Gastrocnemius medialis (tissue), 4 donors: ENCODE results near the gene SMARCD1. TPM values are rescaled to one million over a fixed set of nuclear protein-coding genes. Genes with fewer than 3 reads are reported as not detected.
"Not testable (repeated sequence)": the region's sequence is repeated elsewhere in the genome, so short reads cannot be mapped to it uniquely, and the experiment has no call there.

Experiments used
- ATAC-seq, 2 donors: fragments of 150-250 bp; one replicate each; pipeline ENCODE4 v1.9.1; 2016
- DNase-seq, 2 donors: peaks; one replicate each; pipeline ENCODE4 v3.0.0-alpha.2; 2019
- H3K27ac ChIP-seq, 4 donors: fragments of 200-600 bp; sonication (generic); 1 replicate in 1 of 4; 2 replicates in 3 of 4; pipeline ENCODE4 v1.5.1; 2016 to 2018; ENCODE audit warnings: mild to moderate bottlenecking in 2 of 4, moderate library complexity in 1 of 4
- H3K27me3 ChIP-seq, 3 donors: fragments of 200-600 bp; sonication (generic) in 2 of 3; 1 replicate in 1 of 3; 2 replicates in 2 of 3; pipeline versions ENCODE4 v1.5.1 to v1.6.0; 2016 to 2019; ENCODE audit warnings: mild to moderate bottlenecking in 1 of 3, moderate library complexity in 1 of 3
- H3K36me3 ChIP-seq, 2 donors: fragments of 200-600 bp; sonication (generic) in 1 of 2; one replicate each; pipeline ENCODE4 v1.5.1; 2017 to 2018
- H3K4me1 ChIP-seq, 2 donors: fragments of 200-600 bp; sonication (generic) in 1 of 2; one replicate each; pipeline ENCODE4 v1.5.1; 2016 to 2017; ENCODE audit warnings: mild to moderate bottlenecking in 2 of 2
- H3K4me3 ChIP-seq, 4 donors: fragments of 200-600 bp; sonication (generic) in 3 of 4; 1 replicate in 1 of 4; 2 replicates in 3 of 4; pipeline ENCODE4 v1.5.1; 2016 to 2019; ENCODE audit warnings: mild to moderate bottlenecking in 2 of 4
- H3K9me3 ChIP-seq, 3 donors: fragments of 200-600 bp; sonication (generic) in 2 of 3; 1 replicate in 1 of 3; 2 replicates in 2 of 3; pipeline ENCODE4 v1.5.1; 2016 to 2019
- POLR2A ChIP-seq, 2 donors: fragments of 450-650 bp; IDR thresholded peaks; one replicate each; pipeline ENCODE4 v1.6.1; 2017; ENCODE audit warnings: antibody characterized with exemption in 2 of 2, mild to moderate bottlenecking in 2 of 2, moderate library complexity in 2 of 2
- in situ Hi-C, 4 donors: fragments of 200-750 bp; cut with MboI; loops; one replicate each; pipeline versions ENCODE4 v1.15.0 to v1.8.0; 2017; ENCODE audit warnings: low sequenced_read_pairs in 4 of 4
- intact Hi-C: fragments of 100-400 bp; cut with DNase I; formaldehyde crosslinking; loops from one replicate; pipeline ENCODE4 v1.15.1; 2023; ENCODE audit warnings: low total_unique reads
- total RNA-seq, 4 donors: library from RNA; depleted of rRNA; stranded (reverse); fragments of >200 nt; gene quantifications; one replicate each; pipeline versions ENCODE4 v1.1.0 to v1.2.3, GENCODE V29; 2016
- TF ChIP-seq, protein P1 (sequence below), 5 experiments: fragments of 450-650 bp in 3 of 5; fragments of 200-600 bp in 2 of 5; sonication (generic) in 2 of 5; IDR thresholded peaks in 4 of 5; conservative IDR thresholded peaks in 1 of 5; 1 replicate in 4 of 5; 2 replicates in 1 of 5; pipeline ENCODE4 v1.5.1; 2016 to 2019; ENCODE audit warnings: antibody characterized with exemption in 5 of 5, mild to moderate bottlenecking in 3 of 5, moderate library complexity in 3 of 5

Gene SMARCD1
- total RNA-seq, 4 donors from 2014 or later: 16.9 to 27.3 (median 20.1) TPM

DNA sequence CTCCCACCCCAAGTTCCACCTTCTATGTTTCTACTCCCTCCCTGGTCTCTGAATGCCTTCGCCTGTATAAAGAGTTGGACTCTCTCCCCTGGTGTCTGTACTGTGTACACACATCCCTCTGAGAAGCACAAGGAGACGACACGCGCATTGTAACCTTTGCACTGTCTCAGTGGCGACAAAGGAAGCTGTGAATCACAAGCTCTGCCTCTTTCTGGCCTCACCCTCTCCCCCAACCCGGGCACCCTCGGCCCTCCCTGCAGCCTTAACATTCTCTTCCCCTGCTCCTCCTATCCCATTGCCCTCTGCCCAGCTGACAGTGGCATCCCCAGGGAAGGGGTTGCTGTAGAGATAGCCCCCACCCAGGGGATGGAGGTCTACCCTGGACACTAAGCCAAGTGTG, 2.5 kb upstream of the SMARCD1 start:
- DNase-seq (no peak), ATAC-seq (no peak)
- Histone ChIP-seq H3K27me3 (no peaks in the 10 kb centered on the region), H3K4me3 (no peak overlapping the region), H3K4me1 (peaks cover 9 to 11% of the 10 kb centered on the region in 2 donors), H3K36me3 (peaks cover 0 to 13% of the 10 kb centered on the region in 2 donors), H3K9me3 (no peaks in the 10 kb centered on the region), H3K27ac (peak overlapping the region in 1 of 4 donors; percentile 27)
- in situ Hi-C loops (loop anchor here in 2 of 4 donors (25.0 kb wide), 1 partner anchor 230 kb away; no protein-coding TSS in a partner anchor), intact Hi-C loops (loop anchor here (10.0 kb wide), 1 partner anchor 232 kb away; no protein-coding TSS in a partner anchor)
- TF ChIP-seq, protein P1, sequence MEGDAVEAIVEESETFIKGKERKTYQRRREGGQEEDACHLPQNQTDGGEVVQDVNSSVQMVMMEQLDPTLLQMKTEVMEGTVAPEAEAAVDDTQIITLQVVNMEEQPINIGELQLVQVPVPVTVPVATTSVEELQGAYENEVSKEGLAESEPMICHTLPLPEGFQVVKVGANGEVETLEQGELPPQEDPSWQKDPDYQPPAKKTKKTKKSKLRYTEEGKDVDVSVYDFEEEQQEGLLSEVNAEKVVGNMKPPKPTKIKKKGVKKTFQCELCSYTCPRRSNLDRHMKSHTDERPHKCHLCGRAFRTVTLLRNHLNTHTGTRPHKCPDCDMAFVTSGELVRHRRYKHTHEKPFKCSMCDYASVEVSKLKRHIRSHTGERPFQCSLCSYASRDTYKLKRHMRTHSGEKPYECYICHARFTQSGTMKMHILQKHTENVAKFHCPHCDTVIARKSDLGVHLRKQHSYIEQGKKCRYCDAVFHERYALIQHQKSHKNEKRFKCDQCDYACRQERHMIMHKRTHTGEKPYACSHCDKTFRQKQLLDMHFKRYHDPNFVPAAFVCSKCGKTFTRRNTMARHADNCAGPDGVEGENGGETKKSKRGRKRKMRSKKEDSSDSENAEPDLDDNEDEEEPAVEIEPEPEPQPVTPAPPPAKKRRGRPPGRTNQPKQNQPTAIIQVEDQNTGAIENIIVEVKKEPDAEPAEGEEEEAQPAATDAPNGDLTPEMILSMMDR (IDR thresholded peaks at IDR 0.05 in 4 of 5, conservative IDR thresholded peaks at IDR 0.05 in 1 of 5): no peak
- TF ChIP-seq POLR2A (IDR thresholded peaks at IDR 0.05): no peak

DNA sequence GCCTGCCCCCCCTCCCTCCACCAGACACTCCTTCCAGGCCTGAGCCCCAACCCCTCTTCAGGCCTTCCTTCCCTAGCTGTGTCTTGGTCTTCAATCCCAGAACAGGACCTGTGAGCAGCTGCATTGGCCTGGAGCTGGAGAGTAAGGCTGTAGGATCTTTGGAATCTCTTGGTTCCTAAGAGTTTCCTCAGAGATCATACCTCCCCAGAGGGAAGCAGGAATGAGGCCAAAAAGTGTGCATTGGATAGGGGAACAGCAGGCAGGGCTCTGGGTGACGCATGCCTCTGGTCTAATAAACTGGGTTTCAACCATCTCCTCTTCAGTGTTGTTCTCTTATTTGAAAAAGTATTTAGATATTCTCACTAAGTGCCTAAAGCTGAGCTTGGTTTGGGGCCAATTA, 1.8 kb upstream of the SMARCD1 start:
- Histone ChIP-seq H3K36me3 (peaks cover 0 to 19% of the 10 kb centered on the region in 2 donors), H3K27ac (peak overlapping the region in 1 of 4 donors; percentile 27), H3K9me3 (no peaks in the 10 kb centered on the region), H3K4me1 (peaks cover 9 to 11% of the 10 kb centered on the region in 2 donors), H3K4me3 (no peak overlapping the region), H3K27me3 (no peaks in the 10 kb centered on the region)
- TF ChIP-seq POLR2A (IDR thresholded peaks at IDR 0.05): no peak
- TF ChIP-seq, protein P1 (IDR thresholded peaks at IDR 0.05 in 4 of 5, conservative IDR thresholded peaks at IDR 0.05 in 1 of 5): no peak
- in situ Hi-C loops (loop anchor here in 2 of 4 donors (25.0 kb wide), 1 partner anchor 229 kb away; no protein-coding TSS in a partner anchor), intact Hi-C loops (loop anchor here (10.0 kb wide), 1 partner anchor 232 kb away; no protein-coding TSS in a partner anchor)
- no peak for ATAC-seq
- DNase-seq: no peak

DNA sequence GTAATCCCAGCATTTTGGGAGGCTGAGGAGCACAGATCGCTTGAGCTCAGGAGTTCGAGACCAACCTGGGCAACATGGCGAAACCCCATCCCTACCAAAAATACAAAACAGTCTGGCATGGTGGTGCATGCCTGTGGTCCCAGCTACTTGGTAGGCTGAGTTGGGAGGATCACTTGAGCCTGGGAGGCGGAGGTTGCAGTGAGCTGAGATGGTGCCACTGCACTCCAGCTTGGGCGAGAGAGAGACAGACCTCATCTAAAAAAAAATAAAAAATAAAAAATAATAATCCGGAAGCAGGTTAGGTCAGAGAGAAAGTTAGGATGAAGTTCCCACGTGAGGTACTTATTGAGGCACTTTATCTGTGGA, 750 bp upstream of the SMARCD1 start:
- not testable (repeated sequence) for ATAC-seq
- in situ Hi-C loops (loop anchor here in 2 of 4 donors (25.0 kb wide), 1 partner anchor 228 kb away; no protein-coding TSS in a partner anchor), intact Hi-C loops (loop anchor here (2.0 to 10.0 kb wide), 2 partner anchors 82 to 230 kb away; partner anchors contain the start of gene CERS5)

DNA sequence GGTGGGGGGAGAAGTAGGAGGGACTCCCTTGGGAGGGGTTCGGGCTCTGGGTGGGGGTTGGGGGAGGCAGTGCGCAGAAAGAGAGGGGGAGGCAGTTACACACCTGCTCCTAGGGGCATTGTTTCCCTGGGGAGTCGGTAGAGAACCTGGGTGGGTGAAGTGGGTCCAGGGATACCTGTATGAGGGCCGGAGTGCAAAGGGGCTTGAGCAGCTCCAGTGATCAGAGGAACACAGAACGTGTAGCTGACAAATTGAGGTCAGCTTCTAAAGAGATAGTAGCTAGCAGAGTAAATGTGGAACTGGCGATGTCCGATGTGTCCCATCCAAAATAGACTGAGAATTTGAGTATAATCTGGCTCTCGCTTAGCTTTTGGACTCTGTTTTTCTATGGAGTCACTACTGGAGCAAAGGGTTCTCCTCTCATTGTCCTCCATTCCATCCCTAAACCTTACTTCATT, 502 bp downstream of the SMARCD1 start:
- in situ Hi-C loops: loop anchor here in 2 of 4 donors (25.0 kb wide), 1 partner anchor 227 kb away; no protein-coding TSS in a partner anchor

More for the DNA sequence above, 750 bp upstream of the SMARCD1 start:
- peak overlapping the region; percentile 81 to 95 (median 88) for H3K4me3 ChIP-seq
- DNase-seq, H3K27me3 ChIP-seq, H3K9me3 ChIP-seq: not testable (repeated sequence)
- peak overlapping the region; percentile 92 to 99 (median 96) for H3K27ac ChIP-seq
- peaks cover 13 to 14% of the 10 kb centered on the region in 2 donors for H3K4me1 ChIP-seq
- peaks cover 0 to 30% of the 10 kb centered on the region in 2 donors for H3K36me3 ChIP-seq

More for the DNA sequence above, 502 bp downstream of the SMARCD1 start:
- no peak for TF ChIP-seq POLR2A (IDR thresholded peaks at IDR 0.05)
- TF ChIP-seq, protein P1 (IDR thresholded peaks at IDR 0.05 in 4 of 5, conservative IDR thresholded peaks at IDR 0.05 in 1 of 5): no peak
- Histone ChIP-seq H3K36me3 (peaks cover 2 to 43% of the 10 kb centered on the region in 2 donors), H3K27ac (peak overlapping the region; percentile 92 to 99 (median 96)), H3K9me3 (no peaks in the 10 kb centered on the region), H3K4me3 (peak overlapping the region; percentile 81 to 95 (median 88)), H3K27me3 (no peaks in the 10 kb centered on the region), H3K4me1 (peaks cover 13 to 14% of the 10 kb centered on the region in 2 donors)
- DNase-seq (no peak), ATAC-seq (peak in 1 of 2 donors; percentile 11)
- intact Hi-C loops: loop anchor here (1.0 to 10.0 kb wide), 3 partner anchors 27 to 229 kb away; partner anchors contain the start of genes CERS5 and COX14
